Left cardiac atrium (tissue), 4 donors: ENCODE results near the gene VTN. TPM values are rescaled to one million over a fixed set of nuclear protein-coding genes. Genes with fewer than 3 reads are reported as not detected.

Source experiments
- ATAC-seq, 2 donors: fragments of 200-7000 bp; cut with Tn5 transposase; one replicate each; pipeline ENCODE4 v1.9.1; 2020; ENCODE audit warnings: mild to moderate bottlenecking in 2 of 2, moderate library complexity in 2 of 2
- DNase-seq: peaks from one replicate; pipeline ENCODE4 v3.0.0-alpha.2; 2020
- intact Hi-C, 2 donors: fragments of 100-400 bp; cut with DNase I; formaldehyde crosslinking; loops; one replicate each; pipeline versions ENCODE4 v1.14.1 to v1.15.1; 2022 to 2023
- total RNA-seq, 2 donors: library from RNA; stranded (reverse); fragmentation: NEBNext Ultra II Directional; extraction: Animal tissue kit (Norgen Biotek cat#: 25700); gene quantifications; one replicate each; pipeline ENCODE4 v1.2.1, GENCODE V29; 2021
- donor health status: DM: no; HTN: yes; CAD: no.
- donor health status: DM: no; HTN: yes; CAD: no; lungs with severe emphysema.
- donor health status: DM: yes; HTN: yes; CAD: no.
- donor health status: Dilated cardiomyopathy.

VTN gene
- total RNA-seq, 2 donors from 2014 or later: 14.3 to 24.3 TPM

DNA sequence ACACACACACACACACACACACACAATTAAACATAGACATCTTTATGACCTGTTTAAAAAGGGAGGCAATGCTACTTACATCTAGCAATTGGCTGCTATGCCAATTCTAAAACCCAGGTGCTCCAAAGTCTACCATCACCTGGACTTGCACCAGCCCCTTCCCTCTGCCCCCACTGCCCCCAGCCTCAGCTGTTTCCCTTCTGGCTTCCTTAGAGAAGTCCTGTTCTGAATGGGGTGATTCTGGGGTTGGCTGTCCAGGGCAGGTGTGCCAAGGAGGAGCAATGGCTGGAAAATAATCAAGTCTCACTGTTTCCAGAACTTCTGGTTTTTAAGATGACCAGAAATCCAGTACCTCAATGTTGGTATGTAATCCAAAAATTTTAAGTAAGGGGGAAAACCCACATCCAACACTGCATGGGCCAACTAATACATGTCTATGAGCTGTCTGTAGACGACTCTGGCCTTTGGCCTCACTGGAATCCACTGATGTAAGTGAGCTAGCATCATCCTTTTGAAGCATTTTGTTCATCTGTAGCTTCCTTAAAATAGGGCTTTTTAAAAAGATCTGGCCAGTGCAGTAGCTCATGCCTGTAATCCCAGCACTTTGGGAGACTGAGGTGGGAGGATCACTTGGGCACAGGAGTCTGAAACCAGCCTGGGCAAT lies 36.9 kb downstream of the VTN start:
- DNase-seq: no peak
- no peak for ATAC-seq
- intact Hi-C loops: no loop called here

DNA sequence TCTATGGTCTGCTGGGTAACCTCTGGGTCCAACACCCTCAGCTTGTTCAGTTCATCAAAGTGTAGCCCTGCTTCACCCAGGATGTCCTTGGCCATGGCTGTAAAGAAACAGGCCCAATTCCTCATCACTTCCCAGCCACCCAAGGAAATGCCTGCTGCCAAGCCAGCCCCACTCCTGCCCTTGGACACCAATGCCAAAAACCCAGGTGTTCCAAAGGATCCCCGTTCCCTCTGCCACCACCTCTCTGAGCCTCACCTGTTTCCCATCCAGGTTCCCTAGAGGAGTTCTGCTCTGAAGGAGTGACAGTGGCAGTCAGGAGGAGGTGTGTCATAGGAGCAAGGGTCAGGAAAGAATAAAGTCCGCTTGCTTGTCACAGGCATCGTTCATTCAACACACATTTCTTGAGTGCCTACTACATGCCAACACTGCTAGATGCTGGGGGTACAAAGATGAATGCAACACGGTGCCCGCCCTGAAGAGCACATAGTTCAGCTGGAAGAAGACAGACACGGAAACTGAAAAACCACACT lies 38.2 kb downstream of the VTN start:
- no peak for DNase-seq
- ATAC-seq: no peak
- intact Hi-C loops: no loop called here

DNA sequence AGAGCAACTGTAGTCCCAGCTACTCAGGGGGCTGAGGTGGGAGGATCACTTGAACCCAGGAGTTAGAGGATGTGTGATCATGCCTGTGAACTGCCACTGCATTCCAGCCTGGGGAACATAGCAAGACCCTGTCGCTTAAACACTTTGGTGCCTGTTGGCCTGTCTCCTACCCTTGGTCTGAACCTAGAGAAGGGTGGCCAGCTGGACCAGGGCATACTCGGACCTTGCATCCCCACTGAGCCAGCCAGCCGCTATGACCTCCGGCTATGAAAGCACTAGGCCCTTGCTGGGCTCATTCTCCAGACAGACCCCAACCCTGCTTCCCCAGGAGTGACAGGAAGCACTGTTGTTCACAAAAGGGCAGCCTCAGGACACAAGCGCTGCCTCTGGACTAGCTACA lies 39.4 kb downstream of the VTN start:
- intact Hi-C loops: no loop called here
- ATAC-seq (no peak), DNase-seq (no peak)

DNA sequence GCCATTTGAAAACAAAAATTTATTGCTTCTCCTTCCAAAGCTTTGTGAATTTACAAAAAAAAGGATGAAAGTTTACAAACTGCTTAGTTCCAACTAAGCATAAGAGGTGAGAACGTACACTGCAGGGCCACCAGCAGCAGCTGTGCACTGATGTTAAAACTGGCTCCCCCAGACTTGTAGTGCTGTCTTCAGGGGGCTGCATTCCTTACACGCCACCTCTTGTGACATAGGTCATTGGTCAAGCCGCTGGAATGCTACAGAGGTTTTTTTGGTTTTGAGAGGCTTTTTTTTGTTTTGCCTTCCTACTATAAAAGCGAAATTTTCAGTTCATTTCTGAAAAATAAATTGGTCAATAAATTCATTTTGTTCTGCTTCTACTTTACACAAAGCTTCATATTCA lies 41.8 kb downstream of the VTN start:
- intact Hi-C loops: no loop called here
- ATAC-seq (no peak), DNase-seq (no peak)

- ATAC-seq (no peak), DNase-seq (no peak)
- intact Hi-C loops: no loop called here
Observed at GRCh38 chr17:28327709-28328108, 42.4 kb downstream of the VTN start.

DNA sequence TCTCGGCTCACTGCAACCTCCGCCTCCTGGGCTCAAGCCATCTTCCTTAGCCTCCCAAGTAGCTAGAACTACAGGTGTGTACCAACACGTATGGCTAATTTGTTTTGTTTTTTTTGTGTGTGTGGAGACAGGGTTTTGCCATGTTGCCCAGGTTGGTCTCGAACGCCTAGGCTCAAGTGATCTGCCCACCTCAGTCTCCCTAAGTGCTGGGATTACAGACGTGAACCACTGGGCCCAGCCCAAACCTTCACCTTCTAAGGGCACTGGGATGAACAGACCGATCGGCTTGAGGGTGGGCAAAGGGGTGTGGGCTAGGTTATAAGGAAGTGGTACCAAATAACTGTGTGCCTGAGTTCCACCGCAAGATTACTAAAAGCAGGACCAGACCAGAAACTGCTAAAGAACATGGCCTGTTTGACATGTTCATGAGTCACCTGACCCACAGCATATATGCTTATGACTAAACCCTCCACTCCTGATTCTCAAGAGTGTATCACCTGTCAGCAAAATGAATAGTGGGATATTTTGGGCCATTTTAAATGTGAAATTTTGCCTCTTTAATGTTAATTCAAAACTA lies 43.0 kb downstream of the VTN start:
- no peak for ATAC-seq
- DNase-seq: no peak
- intact Hi-C loops: no loop called here

GRCh38 chr17:28326114-28326513 lies 44.0 kb downstream of the VTN start:
- intact Hi-C loops: no loop called here
- DNase-seq (no peak), ATAC-seq (no peak)

GRCh38 chr17:28325211-28325610 lies 44.9 kb downstream of the VTN start:
- DNase-seq (no peak), ATAC-seq (no peak)
- intact Hi-C loops: no loop called here

DNA sequence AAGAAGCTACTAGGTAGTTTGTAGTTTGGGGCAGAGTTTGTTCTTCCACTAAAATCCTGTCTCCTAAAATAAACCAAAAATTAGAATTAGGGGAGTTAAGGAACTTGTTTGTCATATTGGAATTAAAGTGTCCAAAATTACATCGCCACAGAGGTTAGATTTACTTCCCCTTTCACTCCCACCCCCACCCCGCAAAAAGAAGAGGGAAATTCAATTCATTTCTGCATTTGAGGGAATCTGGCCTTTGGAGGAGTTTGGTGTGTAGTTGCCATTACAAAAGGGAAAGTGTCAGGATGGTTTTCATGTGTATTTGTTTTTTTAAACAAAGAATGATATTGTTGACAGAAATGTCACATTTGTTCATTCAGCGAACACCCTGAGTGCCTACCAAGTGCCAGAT lies 45.3 kb downstream of the VTN start:
- intact Hi-C loops: no loop called here
- ATAC-seq: no peak

GRCh38 chr17:28324267-28324745 lies 45.8 kb downstream of the VTN start:
- DNase-seq: no peak
- intact Hi-C loops: no loop called here
- no peak for ATAC-seq

More for the DNA sequence above, 45.3 kb downstream of the VTN start:
- no peak for DNase-seq

DNA sequence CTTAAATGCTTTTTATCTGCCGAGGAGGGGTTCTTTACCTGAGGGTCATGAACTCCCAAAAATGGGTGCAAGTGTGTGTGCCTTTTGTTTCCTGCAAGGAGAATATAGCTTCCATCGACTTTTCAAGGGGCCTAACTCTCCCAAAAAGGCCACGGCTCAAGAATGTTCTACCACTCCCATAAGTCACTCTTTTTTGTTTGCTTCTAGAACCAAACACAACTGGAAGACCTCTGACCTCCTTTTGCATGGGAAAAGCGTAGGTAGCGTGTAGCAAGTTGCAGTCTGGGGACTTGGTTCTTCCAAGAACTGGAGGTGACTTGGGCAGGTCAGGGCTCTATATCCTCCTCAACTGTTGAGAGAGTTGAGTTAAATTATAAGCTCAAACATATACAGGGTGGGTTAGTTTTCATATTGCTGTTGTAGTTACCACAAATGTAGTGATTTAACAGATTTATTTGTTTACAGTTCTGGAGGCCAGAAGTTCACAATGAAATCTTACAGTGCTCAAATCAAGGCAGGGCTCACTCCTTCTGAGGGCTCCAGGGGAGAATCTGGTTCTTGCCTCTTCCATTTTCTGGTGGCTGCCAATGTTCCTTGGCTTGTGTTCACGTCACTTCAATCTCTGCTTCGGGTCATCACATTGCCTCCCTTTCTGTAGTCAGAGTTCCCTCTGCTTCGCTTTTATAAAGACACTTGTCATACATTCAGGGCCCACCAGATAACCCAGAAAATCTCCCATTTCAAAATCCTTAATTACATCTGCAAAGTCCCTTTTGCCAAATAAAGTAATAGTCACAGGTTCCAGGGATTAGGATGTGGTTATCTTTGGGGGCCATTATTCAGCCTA lies 49.7 kb downstream of the VTN start:
- ATAC-seq (no peak), DNase-seq (no peak)
- intact Hi-C loops: no loop called here

GRCh38 chr17:28319598-28319935 lies 50.5 kb downstream of the VTN start:
- intact Hi-C loops: no loop called here
- DNase-seq (no peak), ATAC-seq (no peak)

DNA sequence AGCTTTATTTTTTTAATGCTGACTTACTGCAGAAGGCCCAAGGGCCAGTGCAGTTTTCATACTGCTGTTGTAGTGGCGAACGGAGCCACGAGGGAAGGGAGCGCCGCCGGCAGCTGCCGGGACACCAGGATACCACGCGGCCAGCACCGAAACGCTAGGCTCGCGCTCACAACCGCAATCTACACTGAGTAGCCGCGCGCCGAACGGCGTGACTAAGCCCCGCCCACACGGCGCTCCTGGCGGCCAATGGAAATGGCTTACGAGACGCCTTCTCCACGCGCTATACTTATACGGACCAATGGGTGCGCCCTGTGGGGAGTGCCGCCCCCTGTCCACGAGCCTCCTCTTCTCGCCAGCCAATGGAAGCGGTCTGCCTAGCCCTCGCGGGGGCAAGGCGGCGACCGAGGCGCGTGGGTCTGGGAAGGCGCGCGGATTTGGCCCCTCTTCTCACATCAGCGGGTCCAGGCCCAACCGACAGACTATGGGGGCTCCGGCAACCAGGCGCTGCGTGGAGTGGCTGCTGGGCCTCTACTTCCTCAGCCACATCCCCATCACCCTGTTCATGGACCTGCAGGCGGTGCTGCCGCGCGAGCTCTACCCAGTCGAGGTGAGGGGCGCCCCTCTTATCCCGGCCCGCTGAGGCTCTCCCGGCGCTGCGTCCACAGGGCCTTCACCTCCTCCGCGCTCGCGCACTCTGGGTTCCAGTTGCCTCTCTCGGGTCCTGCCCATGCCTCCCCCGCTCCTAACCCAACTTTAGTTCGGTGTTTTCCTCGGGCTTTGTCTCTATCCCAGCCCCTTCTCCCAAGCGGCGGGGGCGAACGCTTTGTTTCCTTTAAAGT lies 51.1 kb downstream of the VTN start, which contains the start of gene TMEM97:
Gene TMEM97 (plus strand): TSS at position 442 of the 839 bp plus-strand sequence. CDS start 40 bp downstream, at position 482.
- intact Hi-C loops: no loop called here
- ATAC-seq: peak; percentile 99 to 100
- peak; percentile 97 for DNase-seq

GRCh38 chr17:28317966-28318758 lies 51.9 kb downstream of the VTN start:
- DNase-seq (no peak), ATAC-seq (peak; percentile 2 to 4)
- intact Hi-C loops: no loop called here
